HepG2 (cell line): ENCODE results near the gene C2CD3. TPM values are rescaled to one million over a fixed set of nuclear protein-coding genes. Genes with fewer than 3 reads are reported as not detected.

ENCODE experiments used
- HNRNPLL ChIP-seq: fragments of 200-400 bp; formaldehyde crosslinking; IDR thresholded peaks from 2 replicates; pipeline ENCODE4 v1.6.1; 2017; ENCODE audit warnings: mild to moderate bottlenecking, low read depth, low read length; ENCODE audit not compliant: poor library complexity, severe bottlenecking
- ISL2 ChIP-seq: sonication (generic); formaldehyde crosslinking; IDR thresholded peaks from 2 replicates; pipeline ENCODE4 v1.5.0; 2020; ENCODE audit warnings: missing genetic modification reagents
- ZBTB2 ChIP-seq: sonication (generic); formaldehyde crosslinking; IDR thresholded peaks from 2 replicates; pipeline ENCODE4 v1.8.0; 2022; ENCODE audit warnings: low read depth, missing genetic modification reagents
- ZBTB25 ChIP-seq: IDR thresholded peaks from 2 replicates; pipeline ENCODE4 v1.6.1; 2018; ENCODE audit warnings: missing genetic modification reagents
- ZNF407 ChIP-seq: sonication (generic); formaldehyde crosslinking; IDR thresholded peaks from one replicate; pipeline ENCODE4 v1.5.1; 2020; ENCODE audit warnings: mild to moderate bottlenecking, missing genetic modification reagents; ENCODE audit errors: not compliant biosample characterization
- ZNF503 ChIP-seq: sonication (generic); formaldehyde crosslinking; IDR thresholded peaks from 2 replicates; pipeline ENCODE4 v1.4.0; 2020; ENCODE audit warnings: missing genetic modification reagents
- ZNF883 ChIP-seq: sonication (generic); formaldehyde crosslinking; IDR thresholded peaks from 2 replicates; pipeline ENCODE4 v1.5.1; 2020; ENCODE audit warnings: mild to moderate bottlenecking, missing genetic modification reagents; ENCODE audit errors: not compliant biosample characterization
- ZSCAN9 ChIP-seq: IDR thresholded peaks from 2 replicates; pipeline ENCODE4 v1.6.1; 2016; ENCODE audit warnings: borderline replicate concordance
- polyA plus RNA-seq, 8 experiments: library from polyadenylated mRNA; depleted of rRNA in 3 of 8; stranded (reverse) in 7 of 8; unstranded in 1 of 8; fragments of >200 nt; fragmentation: Illumina TruSeq in 4 of 8; extraction: Trizol in 4 of 8; gene quantifications; 2 replicates each; pipeline versions ENCODE4 v1.2.1 to v1.2.3, GENCODE V29; 2011 to 2016; ENCODE audit warnings: low read depth in 4 of 8, missing spikeins in 1 of 8, mixed read lengths in 1 of 8; ENCODE audit not compliant: insufficient read depth in 1 of 8
- total RNA-seq, 5 experiments: library from RNA; depleted of rRNA; stranded (reverse); fragments of >200 nt; fragmentation: Illumina TruSeq; extraction: Trizol; gene quantifications; 2 replicates each; pipeline ENCODE4 v1.2.3, GENCODE V29; 2016; ENCODE audit warnings: low read depth in 1 of 5
- TF ChIP-seq, protein P1 (sequence below): sonication (generic); formaldehyde crosslinking; IDR thresholded peaks from 2 replicates; pipeline ENCODE4 v1.4.0; 2020; ENCODE audit warnings: low read depth, mild to moderate bottlenecking, missing genetic modification reagents

C2CD3 gene
- total and polyA plus RNA-seq, 2 of the 13 experiments (the other 11 are each of a cell fraction or from before 2014, with no cell fraction given): 5.5 to 6.4 TPM

GRCh38 chr11:73982990-73983740 lies 187.6 kb downstream of the C2CD3 start (continued):
- TF ChIP-seq ZNF503 (CRISPR knock-in tag) (peak; percentile 85), ZNF407 (peak; percentile 93), ZNF883 (CRISPR knock-in tag) (peak; percentile 87), ZBTB2 (CRISPR knock-in tag) (peak; percentile 70), ZSCAN9 (CRISPR knock-in tag) (peak; percentile 56; the same call in 1 of the 2 replicates), ZBTB25 (CRISPR knock-in tag) (peak; percentile 75; the same call in 1 of the 2 replicates), HNRNPLL (peak; percentile 59), ISL2 (peak; percentile 60; the same call in 1 of the 2 replicates)
- TF ChIP-seq, protein P1, sequence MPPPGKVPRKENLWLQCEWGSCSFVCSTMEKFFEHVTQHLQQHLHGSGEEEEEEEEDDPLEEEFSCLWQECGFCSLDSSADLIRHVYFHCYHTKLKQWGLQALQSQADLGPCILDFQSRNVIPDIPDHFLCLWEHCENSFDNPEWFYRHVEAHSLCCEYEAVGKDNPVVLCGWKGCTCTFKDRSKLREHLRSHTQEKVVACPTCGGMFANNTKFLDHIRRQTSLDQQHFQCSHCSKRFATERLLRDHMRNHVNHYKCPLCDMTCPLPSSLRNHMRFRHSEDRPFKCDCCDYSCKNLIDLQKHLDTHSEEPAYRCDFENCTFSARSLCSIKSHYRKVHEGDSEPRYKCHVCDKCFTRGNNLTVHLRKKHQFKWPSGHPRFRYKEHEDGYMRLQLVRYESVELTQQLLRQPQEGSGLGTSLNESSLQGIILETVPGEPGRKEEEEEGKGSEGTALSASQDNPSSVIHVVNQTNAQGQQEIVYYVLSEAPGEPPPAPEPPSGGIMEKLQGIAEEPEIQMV (CRISPR knock-in tag): peak; percentile 60
